HL-60 (cell line): ENCODE data around the gene OR2F2.

Experiments
- CTCF ChIP-seq: IDR thresholded peaks from one replicate; pipeline ENCODE4 v1.5.1; 2011; ENCODE audit warnings: low read length, control low read depth, inconsistent platforms; ENCODE audit not compliant: insufficient read depth
- POLR2AphosphoS5 ChIP-seq: IDR thresholded peaks from 2 replicates; pipeline ENCODE4 v1.6.1; 2012; ENCODE audit warnings: low read depth

DNA sequence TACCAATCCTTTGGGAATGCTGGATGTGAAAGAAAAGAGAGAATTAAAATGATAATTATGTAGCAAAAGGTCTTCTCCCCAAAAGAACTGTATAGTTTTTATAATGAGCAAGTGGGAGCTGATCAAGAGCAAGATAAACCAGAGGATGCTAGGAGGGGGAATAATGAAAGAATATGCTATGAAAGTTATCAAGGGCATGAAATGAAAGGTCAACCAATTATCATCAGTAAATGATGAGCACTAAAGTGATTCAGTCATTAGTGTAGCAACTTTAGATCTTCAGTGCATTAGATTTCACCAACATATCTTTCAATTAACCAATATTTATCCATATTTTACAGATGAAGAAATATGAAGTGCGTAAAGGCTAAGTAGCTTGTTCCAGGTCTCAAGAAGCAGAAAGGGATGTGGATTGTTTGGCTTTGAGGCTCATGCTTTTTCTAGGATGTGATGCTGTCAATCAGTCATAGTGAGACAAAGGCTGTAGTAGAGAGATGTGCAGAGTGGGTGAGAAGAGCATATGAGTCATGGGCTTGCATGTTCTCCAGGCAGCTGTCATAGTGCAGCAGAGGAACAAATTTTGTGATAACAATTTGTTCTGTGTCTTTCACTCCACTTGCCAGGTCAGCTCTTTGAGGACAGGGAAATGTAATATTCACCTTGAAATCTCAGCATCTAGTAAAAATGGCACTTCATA is 5.7 kb upstream of the OR2F2 start:
- TF ChIP-seq CTCF: no peak
- TF ChIP-seq POLR2AphosphoS5: no peak
